H1 (cell line): ENCODE results near the gene ARHGAP8. TPM values are rescaled to one million over a fixed set of nuclear protein-coding genes. Genes with fewer than 3 reads are reported as not detected.

Source experiments
- CTCF ChIA-PET: fragments of 300-600 bp; sonication (Branson Sonifier 250); formaldehyde crosslinking; loops from one replicate; lab custom pipeline; 2021; ENCODE audit not compliant: partially characterized antibody; lab: Charles Lee
- POLR2A ChIA-PET: fragments of 300-600 bp; sonication (Branson Sonifier 250); formaldehyde crosslinking; loops from one replicate; lab custom pipeline; 2021; ENCODE audit warnings: inconsistent platforms; ENCODE audit not compliant: partially characterized antibody; lab: Charles Lee
- DNase-seq, 2 experiments: peaks; one replicate each; pipeline versions ENCODE4 v3.0.0 to v3.0.0-alpha.2; 2010 to 2022; ENCODE audit warnings: low spot score in 2 of 2, low read depth in 1 of 2, mixed read lengths in 1 of 2
- FAIRE-seq: peaks from 2 replicates; lab custom pipeline; 2011; peaks lifted over from hg19 to GRCh38; lab: Jason Lieb, UNC
- H2AFZ ChIP-seq: 2 replicates; pipeline ENCODE4 v1.8.1; 2012; ENCODE audit warnings: low read length, inconsistent platforms
- H2AK5ac ChIP-seq: 2 replicates; pipeline ENCODE4 v1.6.1; 2013; ENCODE audit warnings: low read depth, low read length
- H2BK120ac ChIP-seq: replicated peaks from 2 replicates; pipeline ENCODE3; 2013; ENCODE audit warnings: low read depth, low read length, inconsistent platforms
- H2BK12ac ChIP-seq: 2 replicates; pipeline ENCODE4 v1.6.1; 2013; ENCODE audit warnings: low read depth, low read length
- H2BK15ac ChIP-seq: 2 replicates; pipeline ENCODE4 v1.6.1; 2013; ENCODE audit warnings: low read length
- H2BK20ac ChIP-seq: 2 replicates; pipeline ENCODE4 v1.6.1; 2013; ENCODE audit warnings: low read length
- H2BK5ac ChIP-seq: 2 replicates; pipeline ENCODE4 v1.6.1; 2013; ENCODE audit warnings: low read depth, low read length
- H3K14ac ChIP-seq: 2 replicates; pipeline ENCODE4 v1.6.1; 2013; ENCODE audit warnings: inconsistent platforms; ENCODE audit not compliant: insufficient read length
- H3K18ac ChIP-seq: 2 replicates; pipeline ENCODE4 v1.6.1; 2013; ENCODE audit warnings: low read length; ENCODE audit errors: extremely low read depth
- H3K23ac ChIP-seq: 2 replicates; pipeline ENCODE4 v1.6.1; 2013; ENCODE audit warnings: inconsistent platforms; ENCODE audit not compliant: insufficient read length
- H3K23me2 ChIP-seq: 2 replicates; pipeline ENCODE4 v1.6.1; 2013; ENCODE audit warnings: low read depth, low read length
- H3K27ac ChIP-seq: 2 replicates; pipeline ENCODE4 v1.6.1; 2011; ENCODE audit warnings: low read depth, low read length, inconsistent platforms
- H3K27me3 ChIP-seq, 4 experiments: replicated peaks in 1 of 4; 1 replicate in 1 of 4; 2 replicates in 3 of 4; pipeline versions ENCODE4 v1.6.1 to v1.8.1; 2011 to 2013; ENCODE audit warnings: low read length in 3 of 4, mild to moderate bottlenecking in 3 of 4, inconsistent platforms in 2 of 4, mixed read lengths in 2 of 4, moderate library complexity in 1 of 4; ENCODE audit not compliant: control insufficient read depth in 3 of 4, insufficient read depth in 3 of 4; ENCODE audit errors: extremely low read depth in 1 of 4
- H3K36me3 ChIP-seq, 4 experiments: 2 replicates each; pipeline versions ENCODE4 v1.6.1 to v1.8.1; 2011 to 2013; ENCODE audit warnings: mild to moderate bottlenecking in 4 of 4, low read length in 3 of 4, moderate library complexity in 2 of 4, control low read depth in 1 of 4, inconsistent platforms in 1 of 4; ENCODE audit not compliant: insufficient read depth in 4 of 4, control insufficient read depth in 2 of 4
- H3K4ac ChIP-seq: replicated peaks from 2 replicates; pipeline ENCODE3; 2013; ENCODE audit warnings: low read length, low read depth, mixed read lengths, inconsistent platforms; ENCODE audit not compliant: insufficient read length
- H3K4me1 ChIP-seq, 4 experiments: replicated peaks in 1 of 4; 1 replicate in 1 of 4; 2 replicates in 3 of 4; pipeline versions ENCODE4 v1.6.1 to v1.8.1; 2011 to 2013; ENCODE audit warnings: low read length in 3 of 4, inconsistent platforms in 2 of 4, mixed read lengths in 1 of 4; ENCODE audit not compliant: insufficient read depth in 4 of 4, control insufficient read depth in 3 of 4
- H3K4me2 ChIP-seq, 2 experiments: 2 replicates each; pipeline versions ENCODE4 v1.6.1 to v1.8.1; 2011 to 2013; ENCODE audit warnings: low read depth in 2 of 2, low read length in 2 of 2, control low read depth in 1 of 2, inconsistent platforms in 1 of 2, mild to moderate bottlenecking in 1 of 2; ENCODE audit not compliant: insufficient read depth in 1 of 2
- H3K4me3 ChIP-seq, 4 experiments: fragments of 200-600, 300-600 bp in 1 of 4; sonication (generic), shearing (Covaris generic), sonication (Bioruptor Twin) in 1 of 4; 2 replicates each; pipeline versions ENCODE4 v1.5.1 to v1.8.1; 2011 to 2016; ENCODE audit warnings: low read length in 4 of 4, low read depth in 3 of 4, control low read depth in 2 of 4, inconsistent platforms in 2 of 4, mild to moderate bottlenecking in 2 of 4, mixed read lengths in 1 of 4, moderate library complexity in 1 of 4; ENCODE audit not compliant: insufficient read depth in 2 of 4; ENCODE audit errors: extremely low read depth in 1 of 4
- H3K56ac ChIP-seq: replicated peaks from 2 replicates; pipeline ENCODE3; 2013; ENCODE audit warnings: low read depth, mild to moderate bottlenecking, mixed read lengths, low read length, inconsistent platforms; ENCODE audit not compliant: insufficient read length
- H3K79me1 ChIP-seq: 2 replicates; pipeline ENCODE4 v1.6.1; 2013; ENCODE audit warnings: low read depth, low read length, control low read depth
- H3K79me2 ChIP-seq, 2 experiments: 2 replicates each; pipeline versions ENCODE4 v1.6.1 to v1.8.1; 2012 to 2013; ENCODE audit warnings: low read length in 2 of 2, mild to moderate bottlenecking in 2 of 2, inconsistent platforms in 1 of 2; ENCODE audit not compliant: insufficient read depth in 2 of 2, control insufficient read depth in 1 of 2
- H3K9ac ChIP-seq, 4 experiments: replicated peaks in 1 of 4; 1 replicate in 1 of 4; 2 replicates in 3 of 4; pipeline versions ENCODE4 v1.6.1 to v1.8.1; 2011 to 2013; ENCODE audit warnings: low read depth in 3 of 4, low read length in 3 of 4, control low read depth in 2 of 4, mild to moderate bottlenecking in 2 of 4, moderate library complexity in 2 of 4, inconsistent platforms in 1 of 4; ENCODE audit errors: extremely low read depth in 1 of 4
- H3K9me3 ChIP-seq, 2 experiments: 2 replicates each; pipeline versions ENCODE4 v1.6.1 to v1.8.1; 2012 to 2013; ENCODE audit warnings: mild to moderate bottlenecking in 2 of 2, moderate library complexity in 2 of 2, control low read depth in 1 of 2, inconsistent platforms in 1 of 2, low read depth in 1 of 2, low read length in 1 of 2, mixed read lengths in 1 of 2; ENCODE audit not compliant: insufficient read depth in 2 of 2
- H4K20me1 ChIP-seq, 2 experiments: replicated peaks in 1 of 2; 2 replicates each; pipeline versions ENCODE3 to v1.8.1; 2011 to 2013; ENCODE audit warnings: inconsistent platforms in 2 of 2, low read length in 2 of 2, mild to moderate bottlenecking in 1 of 2; ENCODE audit not compliant: insufficient read depth in 2 of 2, control insufficient read depth in 1 of 2
- H4K5ac ChIP-seq: 2 replicates; pipeline ENCODE4 v1.6.1; 2013; ENCODE audit warnings: low read length, low read depth, mixed read lengths, inconsistent platforms; ENCODE audit not compliant: insufficient read length
- H4K8ac ChIP-seq: 2 replicates; pipeline ENCODE4 v1.8.0; 2013; ENCODE audit warnings: mild to moderate bottlenecking, moderate library complexity, low read length, inconsistent platforms; ENCODE audit not compliant: insufficient read depth; ENCODE audit errors: extremely low read depth
- H4K91ac ChIP-seq: replicated peaks from 2 replicates; pipeline ENCODE3; 2013; ENCODE audit warnings: low read length, mixed read lengths, inconsistent platforms; ENCODE audit not compliant: insufficient read length
- CTBP2 ChIP-seq: IDR thresholded peaks from 2 replicates; pipeline ENCODE4 v1.7.0; 2011; ENCODE audit warnings: borderline replicate concordance, mild to moderate bottlenecking, moderate library complexity, mixed read lengths, low read length; ENCODE audit not compliant: insufficient read depth, insufficient read length
- E2F6 ChIP-seq: IDR thresholded peaks from 2 replicates; pipeline ENCODE4 v1.6.1; 2012; ENCODE audit warnings: inconsistent platforms
- KDM4A ChIP-seq: IDR thresholded peaks from one replicate; pipeline ENCODE4 v1.7.1; 2012; ENCODE audit warnings: low read depth, mild to moderate bottlenecking, moderate library complexity, low read length, inconsistent platforms; ENCODE audit not compliant: severe bottlenecking
- PHF8 ChIP-seq: fragments of 200-600 bp; sonication (generic); conservative IDR thresholded peaks from 2 replicates; pipeline ENCODE4 v1.7.1; 2012; ENCODE audit warnings: low read depth, mild to moderate bottlenecking, inconsistent platforms, low read length, moderate library complexity
- RNF2 ChIP-seq: fragments of 200-900, 300-1000 bp; sonication (generic); IDR thresholded peaks from 2 replicates; pipeline ENCODE4 v1.7.1; 2016; ENCODE audit warnings: borderline replicate concordance, low read depth, mild to moderate bottlenecking, antibody characterized with exemption, low read length; ENCODE audit not compliant: poor library complexity, severe bottlenecking; ENCODE audit errors: missing control alignments
- SP2 ChIP-seq: IDR thresholded peaks from 2 replicates; pipeline ENCODE4 v1.6.1; 2012; ENCODE audit warnings: mild to moderate bottlenecking, low read length, inconsistent platforms
- TAF7 ChIP-seq: optimal IDR thresholded peaks from 2 replicates; pipeline ENCODE3; 2011; ENCODE audit warnings: low read depth, mild to moderate bottlenecking, inconsistent platforms, low read length, moderate library complexity, borderline replicate concordance
- TEAD4 ChIP-seq: IDR thresholded peaks from 2 replicates; pipeline ENCODE4 v1.6.1; 2012; ENCODE audit warnings: low read depth, low read length, inconsistent platforms, mixed read lengths
- WGBS, 2 experiments: shearing (Covaris generic) in 1 of 2; methylation state at CpG; one replicate each; pipeline versions ENCODE4 v1.1.6 to v1.1.7; 2013 to 2015; ENCODE audit warnings: low lambda C conversion rate in 2 of 2, mixed read lengths in 2 of 2, inconsistent platforms in 1 of 2, low coverage in 1 of 2, missing lambda C conversion rate in 1 of 2; ENCODE audit not compliant: insufficient replicate concordance in 2 of 2, insufficient coverage in 1 of 2, insufficient read length in 1 of 2; ENCODE audit errors: extremely low coverage in 1 of 2, missing lambda C conversion rate in 1 of 2; 5-methylcytosine and 5-hydroxymethylcytosine counted together
- polyA plus RNA-seq, 7 experiments: library from polyadenylated mRNA; depleted of rRNA in 3 of 7; stranded (reverse) in 5 of 7; unstranded in 2 of 7; fragments of >200 nt in 5 of 7; fragments of 200-250 nt in 2 of 7; gene quantifications; 1 replicate in 5 of 7; 2 replicates in 1 of 7; 4 replicates in 1 of 7; pipeline versions ENCODE4 v1.2.1 to v1.2.3, GENCODE V29; 2011 to 2013; ENCODE audit warnings: missing spikeins in 2 of 7, mixed read lengths in 2 of 7
- total RNA-seq: library from RNA; stranded (reverse); fragmentation: NEBNext Ultra II Directional; extraction: Animal tissue kit (Norgen Biotek cat#: 25700); gene quantifications from 2 replicates; pipeline ENCODE4 v1.2.1, GENCODE V29; 2021

ARHGAP8 gene
- total and polyA plus RNA-seq, 2 of the 8 experiments (the other 6 are each of a cell fraction or from before 2014, with no cell fraction given), result 35.6 to 47.7 TPM

GRCh38 chr22:44892243-44892642, 139.9 kb downstream of the ARHGAP8 start:
- no peaks in the 10 kb centered on the region for H3K27me3 ChIP-seq
- H3K9me3 ChIP-seq, result no peaks in the 10 kb centered on the region
- no peaks in the 10 kb centered on the region; the same call in 1 of the 2 replicates for H3K79me1 ChIP-seq
- H3K36me3 ChIP-seq, result peaks cover 6 to 26% (median 10%) of the 10 kb centered on the region in 4 experiments; a peak in 5 of 8 replicates
- H2AK5ac ChIP-seq, result no peak overlapping the region
- H4K91ac ChIP-seq, result no peak overlapping the region
- H3K79me2 ChIP-seq, result no peaks in the 10 kb centered on the region
- H3K23me2 ChIP-seq, result no peaks in the 10 kb centered on the region
- H3K18ac ChIP-seq, result no peak overlapping the region
- H3K4me1 ChIP-seq, result peaks cover 0 to 13% (median 9%) of the 10 kb centered on the region in 4 experiments; a peak in 5 of 7 replicates
- H3K4me3 ChIP-seq, result no peak overlapping the region
- no peak overlapping the region for H4K8ac ChIP-seq
- no peak overlapping the region for H3K23ac ChIP-seq
- no peak overlapping the region for H2AFZ ChIP-seq
- no peak overlapping the region; a peak in 1 of 7 replicates for H3K9ac ChIP-seq
- CTCF ChIA-PET, result no interaction called here
- H2BK12ac ChIP-seq, result no peak overlapping the region
- no peak overlapping the region for H2BK20ac ChIP-seq
- no peak overlapping the region for H3K14ac ChIP-seq
- H4K5ac ChIP-seq, result no peak overlapping the region
- no peak overlapping the region for H2BK120ac ChIP-seq
- no peak overlapping the region for H3K56ac ChIP-seq
- no peak for TF ChIP-seq RNF2
- TF ChIP-seq PHF8, result no peak
- TF ChIP-seq TEAD4, result no peak
- TF ChIP-seq SP2, result no peak
- TF ChIP-seq TAF7, result no peak
- TF ChIP-seq KDM4A, result no peak
- no peak for TF ChIP-seq E2F6
- TF ChIP-seq CTBP2, result no peak
- H3K4me2 ChIP-seq, result no peak overlapping the region
- no peak overlapping the region for H3K4ac ChIP-seq
- H3K27ac ChIP-seq, result no peak overlapping the region; the same call in 1 of the 2 replicates
- DNase-seq (no peak), FAIRE-seq (no peak)
- 88% methylated on average over 13 of the region's 13 CpGs; no CpG with 5 or more reads in 1 of the 2 experiments for WGBS, 2 experiments
- POLR2A ChIA-PET, result interaction anchor here (1.1 kb wide), 1 partner anchor 14 kb away, joined by 3 read pairs; no protein-coding TSS in a partner anchor
- peaks cover 0 to 10% of the 10 kb centered on the region in 2 experiments for H4K20me1 ChIP-seq
- H2BK5ac ChIP-seq, result no peak overlapping the region
- no peak overlapping the region for H2BK15ac ChIP-seq
